Endodermal cell (in vitro differentiated cells): Measurements from ENCODE around the gene NSUN5. TPM values are rescaled to one million over a fixed set of nuclear protein-coding genes. Genes with fewer than 3 reads are reported as not detected.

Experiments used
- DNase-seq: peaks from one replicate; pipeline ENCODE4 v3.0.0-alpha.2; 2017
- H3K27ac ChIP-seq: 2 replicates; pipeline ENCODE4 v1.5.1; 2013; ENCODE audit warnings: mild to moderate bottlenecking, low read depth, low read length, moderate library complexity
- H3K27me3 ChIP-seq: 2 replicates; pipeline ENCODE4 v1.6.1; 2013; ENCODE audit warnings: mild to moderate bottlenecking, low read length, moderate library complexity; ENCODE audit not compliant: insufficient read depth, control insufficient read depth, poor library complexity, severe bottlenecking
- H3K36me3 ChIP-seq: 2 replicates; pipeline ENCODE4 v1.7.0; 2013; ENCODE audit warnings: mild to moderate bottlenecking, low read length, moderate library complexity; ENCODE audit not compliant: control insufficient read depth, insufficient read depth
- H3K4me1 ChIP-seq: one replicate; pipeline ENCODE4 v1.7.0; 2013; ENCODE audit warnings: low read length; ENCODE audit not compliant: control insufficient read depth, insufficient read depth
- H3K4me3 ChIP-seq: 2 replicates; pipeline ENCODE4 v1.5.1; 2013; ENCODE audit warnings: mild to moderate bottlenecking, low read length, moderate library complexity
- H3K9ac ChIP-seq: 2 replicates; pipeline ENCODE4 v1.6.1; 2013; ENCODE audit warnings: mild to moderate bottlenecking, low read length, moderate library complexity; ENCODE audit not compliant: poor library complexity, severe bottlenecking; ENCODE audit errors: extremely low read depth
- H3K9me3 ChIP-seq: 2 replicates; pipeline ENCODE4 v1.6.1; 2013; ENCODE audit warnings: mild to moderate bottlenecking, low read length, moderate library complexity; ENCODE audit not compliant: control insufficient read depth
- H3K27ac Mint-ChIP-seq: 2 replicates; pipeline ENCODE4 v1.8.0; 2020; ENCODE audit warnings: mixed read lengths
- H3K27me3 Mint-ChIP-seq: 2 replicates; pipeline ENCODE4 v1.8.0; 2021; ENCODE audit warnings: mild to moderate bottlenecking, mixed read lengths; ENCODE audit not compliant: insufficient read depth
- H3K36me3 Mint-ChIP-seq: 2 replicates; pipeline ENCODE4 v1.8.0; 2020; ENCODE audit warnings: low read depth, mixed read lengths
- H3K4me1 Mint-ChIP-seq: 2 replicates; pipeline ENCODE4 v1.8.0; 2020; ENCODE audit warnings: mixed read lengths
- H3K4me3 Mint-ChIP-seq: 2 replicates; pipeline ENCODE4 v1.8.0; 2020; ENCODE audit warnings: mild to moderate bottlenecking, moderate library complexity, mixed read lengths
- H3K9me3 Mint-ChIP-seq: 2 replicates; pipeline ENCODE4 v1.8.0; 2020; ENCODE audit warnings: mild to moderate bottlenecking, mixed read lengths
- WGBS, 2 experiments: methylation state at CpG; one replicate each; pipeline versions ENCODE4 v1.1.5 to v1.1.7; 2013; ENCODE audit warnings: missing lambda C conversion rate in 2 of 2, mixed read lengths in 1 of 2; ENCODE audit not compliant: insufficient coverage in 1 of 2, insufficient read length in 1 of 2; 5-methylcytosine and 5-hydroxymethylcytosine counted together
- total RNA-seq, 2 donors: library from RNA; stranded (reverse); fragmentation: NEBNext Ultra II Directional in 1 of 2; extraction: Animal tissue kit (Norgen Biotek cat#: 25700) in 1 of 2; gene quantifications; 2 replicates in 1 of 2; 3 replicates in 1 of 2; pipeline ENCODE4 v1.2.1, GENCODE V29; 2021
- TF ChIP-seq, protein P1 (sequence below): fragments of 200-600 bp; sonication (generic); conservative IDR thresholded peaks from 2 replicates; pipeline ENCODE4 v1.5.0; 2021; ENCODE audit warnings: antibody characterized with exemption, mild to moderate bottlenecking

NSUN5 gene
- total RNA-seq, 2 donors from 2014 or later: 40.3 to 42.1 TPM

- TF ChIP-seq, protein P1, sequence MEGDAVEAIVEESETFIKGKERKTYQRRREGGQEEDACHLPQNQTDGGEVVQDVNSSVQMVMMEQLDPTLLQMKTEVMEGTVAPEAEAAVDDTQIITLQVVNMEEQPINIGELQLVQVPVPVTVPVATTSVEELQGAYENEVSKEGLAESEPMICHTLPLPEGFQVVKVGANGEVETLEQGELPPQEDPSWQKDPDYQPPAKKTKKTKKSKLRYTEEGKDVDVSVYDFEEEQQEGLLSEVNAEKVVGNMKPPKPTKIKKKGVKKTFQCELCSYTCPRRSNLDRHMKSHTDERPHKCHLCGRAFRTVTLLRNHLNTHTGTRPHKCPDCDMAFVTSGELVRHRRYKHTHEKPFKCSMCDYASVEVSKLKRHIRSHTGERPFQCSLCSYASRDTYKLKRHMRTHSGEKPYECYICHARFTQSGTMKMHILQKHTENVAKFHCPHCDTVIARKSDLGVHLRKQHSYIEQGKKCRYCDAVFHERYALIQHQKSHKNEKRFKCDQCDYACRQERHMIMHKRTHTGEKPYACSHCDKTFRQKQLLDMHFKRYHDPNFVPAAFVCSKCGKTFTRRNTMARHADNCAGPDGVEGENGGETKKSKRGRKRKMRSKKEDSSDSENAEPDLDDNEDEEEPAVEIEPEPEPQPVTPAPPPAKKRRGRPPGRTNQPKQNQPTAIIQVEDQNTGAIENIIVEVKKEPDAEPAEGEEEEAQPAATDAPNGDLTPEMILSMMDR: no peak
These were observed 37.3 kb upstream of the NSUN5 start for GRCh38 chr7:73345951-73346350.

DNA sequence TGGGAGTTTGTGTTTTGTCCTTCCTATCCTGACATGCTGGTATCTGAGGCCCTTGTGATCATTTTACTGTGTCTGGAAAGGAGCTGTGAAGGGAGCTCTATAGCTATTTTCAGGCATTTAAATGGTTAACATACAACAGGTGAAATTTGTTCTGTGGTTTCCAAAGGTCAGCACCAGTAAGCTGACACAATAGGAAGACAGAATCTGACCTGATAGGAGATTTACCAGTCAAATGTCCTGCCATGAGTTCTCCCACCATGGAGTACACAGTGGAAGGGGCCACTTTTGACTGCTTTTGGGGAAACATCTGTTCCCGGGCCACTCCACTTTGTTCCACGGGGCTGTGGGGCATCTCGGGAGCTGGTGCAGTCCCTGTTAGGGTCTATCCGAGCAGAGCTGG lies 36.9 kb upstream of the NSUN5 start:
- H3K4me1 Mint-ChIP-seq: peaks cover 21% of the 10 kb centered on the region
- H3K36me3 Mint-ChIP-seq: no peaks in the 10 kb centered on the region
- DNase-seq: no peak
- no peak overlapping the region for H3K4me3 Mint-ChIP-seq
- TF ChIP-seq, protein P1: no peak
- Histone ChIP-seq H3K27ac (no peak overlapping the region), H3K36me3 (no peaks in the 10 kb centered on the region), H3K4me1 (peaks cover 11% of the 10 kb centered on the region), H3K9me3 (no peaks in the 10 kb centered on the region), H3K4me3 (no peak overlapping the region), H3K27me3 (no peaks in the 10 kb centered on the region), H3K9ac (no peak overlapping the region)
- peaks cover 3% of the 10 kb centered on the region for H3K27me3 Mint-ChIP-seq
- 72 to 78% methylated on average over 2 to 4 of the region's 4 CpGs for WGBS, 2 experiments
- no peak overlapping the region for H3K27ac Mint-ChIP-seq
- no peaks in the 10 kb centered on the region for H3K9me3 Mint-ChIP-seq

More at GRCh38 chr7:73345951-73346350, 37.3 kb upstream of the NSUN5 start:
- WGBS, 2 experiments: 81 to 82% methylated on average over 4 to 8 of the region's 8 CpGs
- Histone ChIP-seq H3K4me1 (peaks cover 13% of the 10 kb centered on the region), H3K27me3 (no peaks in the 10 kb centered on the region), H3K36me3 (no peaks in the 10 kb centered on the region), H3K4me3 (no peak overlapping the region), H3K27ac (no peak overlapping the region), H3K9me3 (no peaks in the 10 kb centered on the region), H3K9ac (no peak overlapping the region)
- no peak overlapping the region for H3K4me3 Mint-ChIP-seq
- no peaks in the 10 kb centered on the region for H3K9me3 Mint-ChIP-seq
- H3K27ac Mint-ChIP-seq: no peak overlapping the region
- no peaks in the 10 kb centered on the region for H3K36me3 Mint-ChIP-seq
- peaks cover 22% of the 10 kb centered on the region for H3K4me1 Mint-ChIP-seq
- no peak for DNase-seq
- H3K27me3 Mint-ChIP-seq: peaks cover 3% of the 10 kb centered on the region

DNA sequence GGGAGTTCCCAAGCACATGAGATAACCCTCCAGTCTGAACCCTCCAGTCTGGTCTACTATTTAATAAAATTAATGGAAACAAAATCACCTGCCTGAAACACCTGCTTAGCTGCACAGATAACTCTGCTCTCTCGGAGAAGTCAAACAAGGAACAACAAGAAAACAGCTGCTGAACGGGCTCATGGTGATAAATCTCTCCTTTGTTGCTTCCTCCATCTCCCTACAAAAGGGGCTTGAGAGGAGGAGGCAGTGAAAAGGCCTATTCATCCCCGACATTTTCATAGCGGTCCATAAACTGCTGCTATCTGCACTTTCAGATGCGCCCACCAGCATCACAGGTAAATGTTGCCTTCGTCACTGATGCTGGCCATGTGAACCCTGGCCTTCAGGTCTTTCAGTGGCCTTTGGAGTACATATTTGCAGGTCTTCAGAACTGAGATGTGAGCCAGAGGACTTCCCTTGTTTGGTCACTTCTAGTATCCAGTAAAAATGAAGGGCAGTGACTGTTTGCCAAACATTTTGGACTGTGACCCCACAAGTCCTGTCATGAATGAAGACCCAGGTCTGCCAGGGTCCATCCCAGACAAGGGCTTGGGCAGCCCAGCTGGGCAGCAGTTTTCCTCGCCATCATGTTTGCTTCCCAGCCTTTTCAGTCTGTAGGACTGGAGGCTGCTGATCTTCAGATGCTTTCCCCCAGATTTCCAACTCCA lies 35.2 kb upstream of the NSUN5 start:
- peaks cover 7% of the 10 kb centered on the region for H3K4me1 ChIP-seq
- no peaks in the 10 kb centered on the region for H3K9me3 ChIP-seq
- no peak overlapping the region for H3K4me3 Mint-ChIP-seq
- peaks cover 17% of the 10 kb centered on the region for H3K4me1 Mint-ChIP-seq
- peaks cover 3% of the 10 kb centered on the region for H3K27me3 Mint-ChIP-seq
- no peak overlapping the region for H3K9ac ChIP-seq
- no peaks in the 10 kb centered on the region for H3K36me3 ChIP-seq
- no peaks in the 10 kb centered on the region for H3K9me3 Mint-ChIP-seq
- WGBS, 2 experiments: 84 to 92% methylated on average over 7 of the region's 7 CpGs
- H3K36me3 Mint-ChIP-seq: no peaks in the 10 kb centered on the region
- H3K27ac ChIP-seq: no peak overlapping the region
- no peak for DNase-seq
- no peaks in the 10 kb centered on the region for H3K27me3 ChIP-seq
- TF ChIP-seq, protein P1: no peak
- H3K27ac Mint-ChIP-seq: no peak overlapping the region
- no peak overlapping the region for H3K4me3 ChIP-seq
